Esophagus muscularis mucosa (tissue), 4 donors: Measurements from ENCODE around the gene PIK3R2. TPM values are rescaled to one million over a fixed set of nuclear protein-coding genes. Genes with fewer than 3 reads are reported as not detected.

Experiments
- DNase-seq: peaks from one replicate; pipeline ENCODE4 v3.0.0-alpha.2; 2017; ENCODE audit errors: extremely low spot score
- H3K27ac ChIP-seq, 4 donors: fragments of 200-600 bp; sonication (generic); replicated peaks in 1 of 4; 1 replicate in 3 of 4; 2 replicates in 1 of 4; pipeline ENCODE4 v1.5.1; 2016 to 2019; ENCODE audit warnings: mild to moderate bottlenecking in 1 of 4
- H3K27me3 ChIP-seq, 4 donors: fragments of 200-600 bp; sonication (generic); one replicate each; pipeline versions ENCODE4 v1.5.1 to v1.6.0; 2016 to 2019
- H3K36me3 ChIP-seq, 4 donors: fragments of 200-600 bp; sonication (generic); one replicate each; pipeline ENCODE4 v1.5.1; 2016 to 2019
- H3K4me1 ChIP-seq, 4 donors: fragments of 200-600 bp; sonication (generic); one replicate each; pipeline ENCODE4 v1.5.1; 2016 to 2019
- H3K4me3 ChIP-seq, 4 donors: fragments of 200-600 bp; sonication (generic); 1 replicate in 2 of 4; 2 replicates in 2 of 4; pipeline ENCODE4 v1.5.1; 2016 to 2019; ENCODE audit warnings: mild to moderate bottlenecking in 4 of 4, moderate library complexity in 1 of 4
- H3K9me3 ChIP-seq, 4 donors: fragments of 200-600 bp; sonication (generic); 1 replicate in 3 of 4; 2 replicates in 1 of 4; pipeline ENCODE4 v1.5.1; 2016 to 2019
- CTCF ChIP-seq, 3 experiments: fragments of 200-600 bp in 2 of 3; fragments of 450-650 bp in 1 of 3; sonication (generic) in 2 of 3; IDR thresholded peaks; one replicate each; pipeline ENCODE4 v1.5.1; 2017 to 2019; ENCODE audit warnings: antibody characterized with exemption in 3 of 3, mild to moderate bottlenecking in 2 of 3, moderate library complexity in 1 of 3
- EP300 ChIP-seq: sonication (generic); formaldehyde crosslinking; IDR thresholded peaks from one replicate; pipeline ENCODE4 v1.6.1; 2017; ENCODE audit warnings: antibody characterized with exemption
- POLR2A ChIP-seq: fragments of 450-650 bp; IDR thresholded peaks from one replicate; pipeline ENCODE4 v1.6.1; 2017; ENCODE audit warnings: antibody characterized with exemption, moderate library complexity, mild to moderate bottlenecking, low read depth
- POLR2AphosphoS5 ChIP-seq, 2 donors: sonication (generic); formaldehyde crosslinking; IDR thresholded peaks; one replicate each; pipeline ENCODE4 v1.6.1; 2017; ENCODE audit warnings: antibody characterized with exemption in 2 of 2
- WGBS: methylation state at CpG from one replicate; pipeline ENCODE4 v1.1.5; 2018; 5-methylcytosine and 5-hydroxymethylcytosine counted together
- intact Hi-C: fragments of 100-400 bp; cut with DNase I; formaldehyde crosslinking; loops from one replicate; pipeline ENCODE4 v1.15.1; 2023
- total RNA-seq, 4 donors: library from RNA; depleted of rRNA; stranded (reverse); fragments of >200 nt; gene quantifications; one replicate each; pipeline versions ENCODE4 v1.1.0 to v1.2.1, GENCODE V29; 2016

The PIK3R2 gene
- total RNA-seq, 4 donors from 2014 or later, result 4.2 to 32.2 (median 19.4) TPM

- Histone ChIP-seq H3K9me3 (no peaks in the 10 kb centered on the region), H3K27me3 (no peaks in the 10 kb centered on the region), H3K4me1 (peaks cover 19 to 31% (median 27%) of the 10 kb centered on the region in 4 donors), H3K36me3 (peaks cover 0 to 28% (median 9%) of the 10 kb centered on the region in 4 donors), H3K4me3 (peak overlapping the region in 3 of 4 donors; percentile 9 to 73 (median 69)), H3K27ac (peak overlapping the region in 3 of 4 donors; percentile 74 to 82 (median 77))
- TF ChIP-seq EP300, result no peak
- TF ChIP-seq POLR2A, result no peak
- no peak for TF ChIP-seq CTCF (IDR thresholded peaks at IDR 0.05)
- no peak for TF ChIP-seq POLR2AphosphoS5 (IDR thresholded peaks at IDR 0.05)
- no peak for DNase-seq
- WGBS, result 52% methylated on average over 12 of the region's 13 CpGs
- intact Hi-C loops, result no loop called here
Observed at GRCh38 chr19:18119013-18119716, 33.8 kb upstream of the PIK3R2 start.

- Histone ChIP-seq H3K36me3 (peaks cover 0 to 34% (median 11%) of the 10 kb centered on the region in 4 donors), H3K27ac (peak overlapping the region in 1 of 4 donors; percentile 82), H3K4me1 (peaks cover 19 to 34% (median 27%) of the 10 kb centered on the region in 4 donors), H3K9me3 (no peaks in the 10 kb centered on the region), H3K4me3 (peak overlapping the region in 1 of 4 donors; percentile 69), H3K27me3 (no peaks in the 10 kb centered on the region)
- DNase-seq, result no peak
- WGBS, result 93% methylated on average over 4 of the region's 14 CpGs
- intact Hi-C loops, result no loop called here
- TF ChIP-seq POLR2A (no peak), EP300 (no peak), POLR2AphosphoS5 (IDR thresholded peaks at IDR 0.05) (no peak), CTCF (IDR thresholded peaks at IDR 0.05) (no peak)
Observed at GRCh38 chr19:18119717-18120105, 33.3 kb upstream of the PIK3R2 start.

GRCh38 chr19:18120127-18120526 lies 32.8 kb upstream of the PIK3R2 start:
- no peak overlapping the region for H3K4me3 ChIP-seq
- 71% methylated on average over 1 of the region's 1 CpG for WGBS
- no peak overlapping the region for H3K27ac ChIP-seq
- peaks cover 19 to 34% (median 27%) of the 10 kb centered on the region in 4 donors for H3K4me1 ChIP-seq
- H3K27me3 ChIP-seq, result no peaks in the 10 kb centered on the region
- H3K9me3 ChIP-seq, result no peaks in the 10 kb centered on the region
- TF ChIP-seq POLR2A (no peak), POLR2AphosphoS5 (IDR thresholded peaks at IDR 0.05) (no peak), CTCF (IDR thresholded peaks at IDR 0.05) (no peak), EP300 (no peak)
- intact Hi-C loops, result no loop called here
- H3K36me3 ChIP-seq, result peaks cover 0 to 38% (median 14%) of the 10 kb centered on the region in 4 donors
- no peak for DNase-seq

GRCh38 chr19:18121166-18121565 lies 31.8 kb upstream of the PIK3R2 start:
- no peak for DNase-seq
- intact Hi-C loops, result no loop called here
- peaks cover 0 to 48% (median 20%) of the 10 kb centered on the region in 4 donors for H3K36me3 ChIP-seq
- no peak overlapping the region for H3K27ac ChIP-seq
- no peaks in the 10 kb centered on the region for H3K9me3 ChIP-seq
- no peaks in the 10 kb centered on the region for H3K27me3 ChIP-seq
- peaks cover 19 to 34% (median 27%) of the 10 kb centered on the region in 4 donors for H3K4me1 ChIP-seq
- WGBS, result 97% methylated on average over 5 of the region's 5 CpGs
- no peak overlapping the region for H3K4me3 ChIP-seq
- TF ChIP-seq POLR2A (no peak), POLR2AphosphoS5 (IDR thresholded peaks at IDR 0.05) (no peak), EP300 (no peak), CTCF (IDR thresholded peaks at IDR 0.05) (no peak)
